Measurements from ENCODE around the gene HOXB8.

DNA sequence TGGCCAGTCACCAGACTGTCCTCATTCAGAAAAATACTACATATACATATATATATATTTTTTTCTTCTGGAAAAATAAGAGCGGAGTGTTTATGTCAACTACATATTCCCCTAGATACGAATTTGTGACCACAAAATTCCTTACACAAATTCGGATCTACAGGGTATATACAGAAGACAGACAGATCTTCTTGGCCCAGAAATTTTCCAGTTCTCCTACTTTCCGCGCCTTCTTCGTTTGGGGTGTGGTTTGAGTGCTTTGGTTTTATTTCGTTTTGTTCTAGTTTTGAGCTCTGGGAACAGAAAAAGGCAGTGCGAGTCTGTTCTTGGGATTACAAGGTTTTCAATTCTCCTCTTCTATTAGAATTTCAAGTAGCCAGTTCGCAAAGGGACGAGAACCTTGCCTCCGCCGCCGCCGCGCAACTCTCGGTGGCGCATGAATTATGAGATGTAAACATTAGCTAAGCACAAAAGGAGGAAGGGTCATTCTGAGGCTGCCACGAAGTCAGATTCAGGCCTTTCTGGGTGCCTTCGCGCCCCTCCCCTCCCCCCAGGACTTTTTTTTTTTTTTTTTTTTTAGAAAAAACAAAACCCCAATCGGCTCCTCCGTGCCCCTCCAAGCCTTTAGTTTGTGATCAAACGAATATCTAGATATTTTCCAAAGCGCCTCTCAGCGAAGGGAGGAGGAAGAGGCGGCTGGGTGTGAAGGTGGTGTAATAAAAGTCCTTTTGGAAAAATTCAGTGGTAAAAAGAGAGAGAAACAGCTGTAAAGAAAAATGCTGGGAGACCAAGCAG is 35.1 kb downstream of the HOXB8 start:
- peak; percentile 96 for TF ChIP-seq EZH2 (IDR thresholded peaks at IDR 0.05; ENCODE audit: low read depth, unreplicated experiment)
- TF ChIP-seq, protein P1, sequence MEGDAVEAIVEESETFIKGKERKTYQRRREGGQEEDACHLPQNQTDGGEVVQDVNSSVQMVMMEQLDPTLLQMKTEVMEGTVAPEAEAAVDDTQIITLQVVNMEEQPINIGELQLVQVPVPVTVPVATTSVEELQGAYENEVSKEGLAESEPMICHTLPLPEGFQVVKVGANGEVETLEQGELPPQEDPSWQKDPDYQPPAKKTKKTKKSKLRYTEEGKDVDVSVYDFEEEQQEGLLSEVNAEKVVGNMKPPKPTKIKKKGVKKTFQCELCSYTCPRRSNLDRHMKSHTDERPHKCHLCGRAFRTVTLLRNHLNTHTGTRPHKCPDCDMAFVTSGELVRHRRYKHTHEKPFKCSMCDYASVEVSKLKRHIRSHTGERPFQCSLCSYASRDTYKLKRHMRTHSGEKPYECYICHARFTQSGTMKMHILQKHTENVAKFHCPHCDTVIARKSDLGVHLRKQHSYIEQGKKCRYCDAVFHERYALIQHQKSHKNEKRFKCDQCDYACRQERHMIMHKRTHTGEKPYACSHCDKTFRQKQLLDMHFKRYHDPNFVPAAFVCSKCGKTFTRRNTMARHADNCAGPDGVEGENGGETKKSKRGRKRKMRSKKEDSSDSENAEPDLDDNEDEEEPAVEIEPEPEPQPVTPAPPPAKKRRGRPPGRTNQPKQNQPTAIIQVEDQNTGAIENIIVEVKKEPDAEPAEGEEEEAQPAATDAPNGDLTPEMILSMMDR (conservative IDR thresholded peaks at IDR 0.05; ENCODE audit: low read depth in 2 of 2) = no peak
- TF ChIP-seq POLR2AphosphoS5 (IDR thresholded peaks at IDR 0.05; ENCODE audit: low read depth) = no peak
- no peak for TF ChIP-seq JUNB (IDR thresholded peaks at IDR 0.05; ENCODE audit: unreplicated experiment)
- TF ChIP-seq, protein P2, sequence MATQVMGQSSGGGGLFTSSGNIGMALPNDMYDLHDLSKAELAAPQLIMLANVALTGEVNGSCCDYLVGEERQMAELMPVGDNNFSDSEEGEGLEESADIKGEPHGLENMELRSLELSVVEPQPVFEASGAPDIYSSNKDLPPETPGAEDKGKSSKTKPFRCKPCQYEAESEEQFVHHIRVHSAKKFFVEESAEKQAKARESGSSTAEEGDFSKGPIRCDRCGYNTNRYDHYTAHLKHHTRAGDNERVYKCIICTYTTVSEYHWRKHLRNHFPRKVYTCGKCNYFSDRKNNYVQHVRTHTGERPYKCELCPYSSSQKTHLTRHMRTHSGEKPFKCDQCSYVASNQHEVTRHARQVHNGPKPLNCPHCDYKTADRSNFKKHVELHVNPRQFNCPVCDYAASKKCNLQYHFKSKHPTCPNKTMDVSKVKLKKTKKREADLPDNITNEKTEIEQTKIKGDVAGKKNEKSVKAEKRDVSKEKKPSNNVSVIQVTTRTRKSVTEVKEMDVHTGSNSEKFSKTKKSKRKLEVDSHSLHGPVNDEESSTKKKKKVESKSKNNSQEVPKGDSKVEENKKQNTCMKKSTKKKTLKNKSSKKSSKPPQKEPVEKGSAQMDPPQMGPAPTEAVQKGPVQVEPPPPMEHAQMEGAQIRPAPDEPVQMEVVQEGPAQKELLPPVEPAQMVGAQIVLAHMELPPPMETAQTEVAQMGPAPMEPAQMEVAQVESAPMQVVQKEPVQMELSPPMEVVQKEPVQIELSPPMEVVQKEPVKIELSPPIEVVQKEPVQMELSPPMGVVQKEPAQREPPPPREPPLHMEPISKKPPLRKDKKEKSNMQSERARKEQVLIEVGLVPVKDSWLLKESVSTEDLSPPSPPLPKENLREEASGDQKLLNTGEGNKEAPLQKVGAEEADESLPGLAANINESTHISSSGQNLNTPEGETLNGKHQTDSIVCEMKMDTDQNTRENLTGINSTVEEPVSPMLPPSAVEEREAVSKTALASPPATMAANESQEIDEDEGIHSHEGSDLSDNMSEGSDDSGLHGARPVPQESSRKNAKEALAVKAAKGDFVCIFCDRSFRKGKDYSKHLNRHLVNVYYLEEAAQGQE (IDR thresholded peaks at IDR 0.05; ENCODE audit: unreplicated experiment) = no peak
- TF ChIP-seq, protein P3, sequence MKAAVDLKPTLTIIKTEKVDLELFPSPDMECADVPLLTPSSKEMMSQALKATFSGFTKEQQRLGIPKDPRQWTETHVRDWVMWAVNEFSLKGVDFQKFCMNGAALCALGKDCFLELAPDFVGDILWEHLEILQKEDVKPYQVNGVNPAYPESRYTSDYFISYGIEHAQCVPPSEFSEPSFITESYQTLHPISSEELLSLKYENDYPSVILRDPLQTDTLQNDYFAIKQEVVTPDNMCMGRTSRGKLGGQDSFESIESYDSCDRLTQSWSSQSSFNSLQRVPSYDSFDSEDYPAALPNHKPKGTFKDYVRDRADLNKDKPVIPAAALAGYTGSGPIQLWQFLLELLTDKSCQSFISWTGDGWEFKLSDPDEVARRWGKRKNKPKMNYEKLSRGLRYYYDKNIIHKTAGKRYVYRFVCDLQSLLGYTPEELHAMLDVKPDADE (IDR thresholded peaks at IDR 0.05) = no peak
- TF ChIP-seq CREB1 (CRISPR knock-in tag; IDR thresholded peaks at IDR 0.05; ENCODE audit: low read depth) = no peak
- TF ChIP-seq EZH2phosphoT487 (IDR thresholded peaks at IDR 0.05; ENCODE audit: unreplicated experiment) = no peak
- no peak for TF ChIP-seq ZNF331 (CRISPR knock-in tag; IDR thresholded peaks at IDR 0.05; ENCODE audit: low read depth)
- TF ChIP-seq ZNF114 (CRISPR knock-in tag; IDR thresholded peaks at IDR 0.05) = no peak
- no peak for TF ChIP-seq NANOG (IDR thresholded peaks at IDR 0.05; ENCODE audit: borderline replicate concordance)
